NCI-H146 treated with DMSO at 0.1 percent for 48 hours (cell line): Measurements from ENCODE around the gene SETD3.

Source experiments
- DNase-seq: peaks from one replicate; lab custom pipeline; 2025; ENCODE audit not compliant: unreplicated experiment; lab: John Stamatoyannopoulos, UW

SETD3 gene

GRCh38 chr14:99479906-99480869 lies at the start of gene SETD3:
Gene SETD3, minus strand, starts transcription at chr14:99480859. Its CDS starts 15,054 bp downstream, at chr14:99465805.
- DNase-seq: no peak

DNA sequence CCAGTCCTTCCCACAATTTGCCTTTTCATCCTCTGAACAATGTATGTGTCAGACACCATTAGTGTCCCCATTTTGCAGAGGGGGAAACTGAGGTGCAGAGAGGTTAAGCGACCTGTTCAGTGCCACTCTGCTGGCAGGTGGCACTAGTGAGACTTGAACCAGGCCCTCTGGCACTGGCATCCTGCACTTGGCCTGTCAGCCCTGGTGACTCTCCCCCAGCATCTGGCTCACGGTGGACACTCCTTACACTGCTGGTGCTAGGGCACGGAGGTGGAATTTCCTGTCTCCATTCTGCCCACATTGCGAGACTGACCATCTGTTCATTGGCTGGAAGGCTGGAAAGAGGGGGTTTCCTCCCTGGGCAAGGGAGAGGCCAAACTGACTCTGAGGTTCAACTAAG lies 49.2 kb upstream of the SETD3 start:
- no peak for DNase-seq

DNA sequence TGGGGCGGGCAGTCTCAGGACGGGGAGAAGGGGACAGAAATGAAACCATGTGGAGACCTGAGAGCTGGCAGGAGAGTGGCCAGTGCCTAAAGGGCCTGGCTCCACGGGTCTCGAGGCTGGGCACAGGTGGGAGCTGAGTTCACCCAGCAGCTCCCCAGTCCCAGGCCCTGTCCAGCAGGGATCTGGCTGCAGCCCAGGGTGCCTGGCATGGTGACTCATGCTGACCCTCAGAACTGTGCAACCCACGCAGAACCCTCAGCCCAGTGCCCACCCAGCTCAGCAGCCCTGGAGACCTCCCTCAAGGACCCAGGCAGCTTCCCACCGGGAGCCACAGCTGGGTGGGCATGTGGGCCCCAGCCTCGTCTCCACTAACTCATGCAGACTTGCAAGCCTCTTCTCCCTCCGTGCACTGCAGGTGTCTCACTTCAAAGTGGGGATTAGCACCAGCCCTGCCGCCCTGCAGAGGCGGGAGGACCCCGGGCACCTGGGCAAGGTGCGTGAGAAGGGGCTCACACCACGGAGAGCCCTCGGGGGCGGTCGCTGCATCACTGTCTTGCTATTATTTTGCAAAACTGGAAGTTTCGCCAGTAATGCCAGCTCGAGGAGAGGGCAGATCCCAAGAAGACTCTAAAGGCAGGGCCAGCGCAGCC lies 46.9 kb upstream of the SETD3 start:
- DNase-seq: no peak

DNA sequence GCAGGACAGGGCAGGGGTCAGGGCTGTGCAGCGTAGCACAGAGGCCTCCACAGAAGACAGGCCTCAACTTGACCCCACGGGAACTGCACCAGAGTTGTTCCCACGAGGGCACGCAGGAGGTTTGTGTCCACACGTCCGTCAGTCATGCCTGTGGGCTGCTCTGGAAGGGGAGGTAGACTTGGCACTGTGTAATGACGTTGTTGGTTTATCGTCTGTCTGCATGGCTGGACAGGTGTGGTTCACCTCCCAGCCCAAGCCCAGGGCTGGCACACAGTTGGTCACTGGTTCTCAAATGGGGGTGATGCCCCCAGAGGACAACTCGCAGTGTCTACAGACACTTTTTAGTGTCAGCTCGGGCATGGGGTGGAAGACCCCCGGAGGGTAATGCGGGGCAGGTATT lies 46.4 kb upstream of the SETD3 start:
- DNase-seq: no peak

- DNase-seq: no peak
Measured at GRCh38 chr14:99525699-99526080, 45.0 kb upstream of the SETD3 start.

DNA sequence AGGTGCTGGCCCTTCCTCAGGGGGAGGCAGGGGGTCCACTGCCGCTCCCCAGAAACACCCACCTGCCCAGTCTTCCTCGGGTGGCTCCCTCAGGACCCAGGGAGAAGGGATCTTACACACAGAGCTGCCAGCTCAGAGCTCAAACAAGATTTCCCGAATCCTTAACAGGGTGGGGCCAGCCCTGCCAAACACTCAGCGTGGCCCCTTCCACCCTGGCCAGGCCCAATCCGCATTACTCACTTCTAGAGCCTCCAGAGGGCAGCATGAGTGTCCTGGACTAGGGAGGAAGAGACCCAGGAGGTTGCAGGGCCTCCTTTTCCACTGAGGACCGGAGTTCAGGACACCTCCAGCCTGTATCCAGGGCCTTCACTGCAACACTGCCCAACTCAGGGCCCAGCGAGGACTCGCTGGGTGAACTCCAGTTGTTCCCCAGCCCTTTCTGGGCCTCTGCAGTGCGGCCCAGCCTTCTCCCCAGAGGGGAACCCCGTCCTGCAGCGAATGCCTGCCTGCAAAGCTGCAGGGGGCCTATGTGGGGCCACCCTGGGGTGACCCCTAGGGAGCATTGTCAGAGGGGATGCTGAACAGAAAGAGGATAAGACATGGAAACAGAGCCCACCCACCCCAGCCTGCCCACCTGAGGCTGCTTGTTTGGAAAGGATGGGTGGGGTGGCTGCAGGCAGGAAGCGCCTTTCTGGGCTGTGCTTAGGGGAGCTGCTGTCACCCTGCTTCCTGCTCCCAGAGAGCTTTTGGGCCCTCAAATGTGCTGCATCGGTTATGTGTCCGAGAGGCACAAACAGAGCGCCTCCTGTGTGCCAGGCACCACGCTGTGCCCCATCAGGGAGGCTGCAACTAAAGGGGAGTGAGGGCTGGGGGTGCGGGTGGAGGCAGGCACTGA lies 44.4 kb upstream of the SETD3 start:
- no peak for DNase-seq

GRCh38 chr14:99524091-99524661 lies 43.5 kb upstream of the SETD3 start:
- no peak for DNase-seq

- no peak for DNase-seq
Measured at GRCh38 chr14:99523704-99524055, 43.0 kb upstream of the SETD3 start.

DNA sequence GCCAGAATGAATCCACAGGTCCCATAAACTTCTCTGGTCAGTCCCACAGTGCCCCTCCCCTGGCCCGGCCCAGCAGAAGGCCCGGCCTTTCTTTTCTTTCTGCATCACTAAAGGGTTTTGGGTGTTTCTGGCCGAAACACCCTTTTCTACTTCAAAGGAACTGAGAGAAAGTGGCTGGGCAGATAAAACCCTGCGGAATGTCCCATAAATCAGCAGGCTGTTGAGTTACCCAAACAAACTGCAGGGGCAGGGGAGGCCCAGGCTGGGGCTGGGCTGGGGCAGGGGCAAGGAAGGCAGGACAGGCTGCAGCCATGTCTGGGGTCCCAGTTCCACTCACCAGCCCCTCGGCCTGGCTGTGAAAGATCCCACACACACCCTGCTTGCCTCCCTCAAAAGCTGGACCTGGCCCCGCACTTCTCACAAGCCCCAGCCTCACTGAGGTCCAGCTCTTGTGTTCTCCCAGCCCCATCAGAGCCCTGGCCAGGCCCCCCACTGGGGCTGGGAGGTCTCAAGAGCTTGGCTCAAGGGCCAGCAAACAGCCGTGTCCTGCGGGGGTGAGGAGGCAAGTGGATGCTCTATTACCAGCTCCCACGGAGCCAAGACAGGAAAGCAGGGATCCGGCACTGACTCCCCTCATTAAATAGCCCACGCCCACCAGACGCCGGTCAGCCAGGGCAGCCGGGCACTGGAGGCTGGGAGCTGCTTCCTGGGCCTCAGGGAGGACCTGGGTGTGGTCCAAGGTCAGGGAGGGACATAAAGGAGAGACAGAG lies 42.5 kb upstream of the SETD3 start:
- DNase-seq: no peak

- no peak for DNase-seq
Measured at GRCh38 chr14:99522457-99522891, 41.8 kb upstream of the SETD3 start.

GRCh38 chr14:99522025-99522401 lies 41.4 kb upstream of the SETD3 start:
- no peak for DNase-seq

DNA sequence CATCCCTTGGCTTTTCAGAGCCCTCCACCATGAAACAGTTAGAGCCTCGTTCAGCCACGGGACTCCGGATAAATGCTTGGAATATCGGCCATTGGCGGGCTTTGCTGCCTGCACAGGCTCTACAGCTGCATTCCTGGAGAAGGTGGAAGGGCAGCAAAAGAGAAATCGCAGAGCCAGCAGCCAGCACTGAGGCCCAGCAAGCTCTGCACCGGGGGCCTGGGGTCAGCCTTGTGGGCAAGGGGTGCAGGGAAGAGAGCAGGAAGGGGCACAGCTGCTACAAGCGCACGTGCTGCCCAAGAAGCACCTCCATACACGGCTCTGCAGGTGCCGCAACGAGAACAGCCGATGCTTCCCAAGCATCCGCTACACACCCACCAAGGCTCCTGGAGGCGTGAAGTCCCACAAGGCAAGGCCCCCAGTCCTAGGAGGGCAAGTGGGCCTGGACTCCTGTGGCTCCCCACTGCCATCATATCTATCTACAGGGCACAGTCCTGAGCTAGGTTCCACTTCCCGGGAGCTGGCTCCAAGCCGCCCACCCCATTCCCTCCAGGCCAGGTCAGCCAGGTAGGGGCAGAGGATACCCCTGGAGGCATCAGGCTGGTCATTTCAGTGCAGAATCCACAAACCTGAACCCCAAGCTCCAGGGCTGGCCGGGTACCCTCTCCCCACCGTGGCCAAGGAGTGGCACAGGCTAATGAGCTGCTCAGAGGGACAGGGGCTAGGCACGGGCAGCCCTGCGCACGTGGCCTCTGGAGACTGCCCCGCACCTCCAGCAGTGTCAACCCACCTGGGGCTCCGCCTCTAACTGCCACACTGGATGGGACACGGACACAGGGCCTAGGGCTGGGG lies 40.7 kb upstream of the SETD3 start:
- no peak for DNase-seq

GRCh38 chr14:99520571-99521081 lies 40.0 kb upstream of the SETD3 start:
- DNase-seq: no peak

- DNase-seq: no peak
Measured at GRCh38 chr14:99519931-99520421, 39.3 kb upstream of the SETD3 start.

GRCh38 chr14:99519347-99519881 lies 38.8 kb upstream of the SETD3 start:
- no peak for DNase-seq

- DNase-seq: peak; percentile 4
Measured at GRCh38 chr14:99518441-99519346, 38.0 kb upstream of the SETD3 start.

DNA sequence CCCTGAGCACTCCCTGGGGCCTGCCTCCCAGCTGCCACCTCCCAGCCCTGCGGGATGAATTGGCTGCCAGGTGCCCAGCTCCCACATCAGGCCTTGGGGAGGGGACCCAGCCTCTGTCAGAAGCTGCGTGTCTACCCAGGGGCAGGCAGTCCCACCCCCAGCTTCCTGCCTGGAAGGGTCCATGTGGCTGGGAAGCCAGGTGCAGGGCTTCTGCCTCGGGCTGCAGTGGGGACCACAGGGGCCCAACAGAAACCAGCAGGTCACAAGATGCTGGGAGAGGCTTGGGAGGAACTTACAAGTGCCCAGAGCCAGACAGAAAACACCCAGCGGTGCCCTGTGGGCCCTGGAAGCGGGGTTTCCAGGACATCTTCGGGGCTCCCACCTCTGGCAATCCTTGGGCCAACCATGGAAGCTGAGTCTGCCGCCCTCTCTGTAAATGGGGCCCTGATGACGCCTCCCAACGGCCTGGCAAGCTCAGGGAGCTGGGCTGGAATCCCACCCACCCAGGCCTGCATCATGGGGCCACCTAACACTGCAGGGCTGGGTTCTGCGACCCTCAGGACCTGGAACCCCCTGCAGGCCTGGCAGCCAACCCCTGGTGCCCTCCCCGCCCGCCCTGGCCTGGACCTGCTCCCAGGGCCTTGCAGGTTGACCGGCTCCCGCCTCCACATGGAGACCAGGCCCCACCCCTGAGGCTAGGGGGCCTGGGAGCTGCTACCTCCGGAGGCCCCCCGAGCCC lies 37.2 kb upstream of the SETD3 start:
- no peak for DNase-seq
